H1 (cell line): Measurements from ENCODE around the gene FBXO46. TPM values are rescaled to one million over a fixed set of nuclear protein-coding genes. Genes with fewer than 3 reads are reported as not detected.

Source experiments
- BRCA1 ChIP-seq: IDR thresholded peaks from 2 replicates; pipeline ENCODE4 v1.6.1; 2012; ENCODE audit warnings: low read depth, low read length, improper control_type of control experiment
- CEBPB ChIP-seq: IDR thresholded peaks from 2 replicates; pipeline ENCODE4 v1.6.1; 2012; ENCODE audit warnings: low read depth, low read length
- CHD2 ChIP-seq: IDR thresholded peaks from 2 replicates; pipeline ENCODE4 v1.6.1; 2012; ENCODE audit warnings: low read length, improper control_type of control experiment
- CTBP2 ChIP-seq: IDR thresholded peaks from 2 replicates; pipeline ENCODE4 v1.7.0; 2011; ENCODE audit warnings: borderline replicate concordance, mild to moderate bottlenecking, moderate library complexity, mixed read lengths, low read length; ENCODE audit not compliant: insufficient read depth, insufficient read length
- EP300 ChIP-seq, 2 experiments: IDR thresholded peaks; 1 replicate in 1 of 2; 2 replicates in 1 of 2; pipeline ENCODE4 v1.6.1; 2011 to 2012; ENCODE audit warnings: low read depth in 2 of 2, low read length in 2 of 2, mild to moderate bottlenecking in 2 of 2, borderline replicate concordance in 1 of 2, inconsistent platforms in 1 of 2, moderate library complexity in 1 of 2
- FOSL1 ChIP-seq: IDR thresholded peaks from 2 replicates; pipeline ENCODE4 v1.6.1; 2011; ENCODE audit warnings: mild to moderate bottlenecking, low read depth, low read length, moderate library complexity; ENCODE audit not compliant: insufficient read depth
- GABPA ChIP-seq: IDR thresholded peaks from 2 replicates; pipeline ENCODE4 v1.6.1; 2011; ENCODE audit warnings: mild to moderate bottlenecking, low read length, moderate library complexity, borderline replicate concordance; ENCODE audit not compliant: insufficient read depth
- GTF2F1 ChIP-seq: IDR thresholded peaks from 2 replicates; pipeline ENCODE4 v1.6.1; 2012; ENCODE audit warnings: low read depth, low read length, improper control_type of control experiment, borderline replicate concordance
- HDAC2 ChIP-seq, 2 experiments: fragments of 300-600 bp in 1 of 2; sonication (generic) in 1 of 2; IDR thresholded peaks; 2 replicates each; pipeline ENCODE4 v1.6.1; 2011 to 2012; ENCODE audit warnings: low read depth in 2 of 2, low read length in 2 of 2, mild to moderate bottlenecking in 2 of 2, moderate library complexity in 2 of 2, borderline replicate concordance in 1 of 2, inconsistent platforms in 1 of 2
- MAFK ChIP-seq: IDR thresholded peaks from 2 replicates; pipeline ENCODE4 v1.6.1; 2012; ENCODE audit warnings: low read depth, mild to moderate bottlenecking, improper control_type of control experiment, low read length
- NANOG ChIP-seq: IDR thresholded peaks from 2 replicates; pipeline ENCODE4 v1.6.1; 2011; ENCODE audit warnings: low read length, low read depth, mild to moderate bottlenecking, inconsistent platforms; ENCODE audit not compliant: insufficient read depth, poor library complexity, severe bottlenecking
- PHF8 ChIP-seq: fragments of 200-600 bp; sonication (generic); conservative IDR thresholded peaks from 2 replicates; pipeline ENCODE4 v1.7.1; 2012; ENCODE audit warnings: low read depth, mild to moderate bottlenecking, inconsistent platforms, low read length, moderate library complexity
- SP1 ChIP-seq: IDR thresholded peaks from 2 replicates; pipeline ENCODE4 v1.6.1; 2011; ENCODE audit warnings: low read depth, low read length
- SUZ12 ChIP-seq: fragments of 200-600 bp; sonication (generic); IDR thresholded peaks from 2 replicates; pipeline ENCODE4 v1.6.1; 2012; ENCODE audit warnings: mild to moderate bottlenecking, inconsistent platforms, low read length, moderate library complexity, mixed read lengths
- TAF7 ChIP-seq: optimal IDR thresholded peaks from 2 replicates; pipeline ENCODE3; 2011; ENCODE audit warnings: low read depth, mild to moderate bottlenecking, inconsistent platforms, low read length, moderate library complexity, borderline replicate concordance
- TCF12 ChIP-seq: IDR thresholded peaks from 2 replicates; pipeline ENCODE4 v1.6.1; 2011; ENCODE audit warnings: low read depth, mild to moderate bottlenecking, low read length
- TEAD4 ChIP-seq: IDR thresholded peaks from 2 replicates; pipeline ENCODE4 v1.6.1; 2012; ENCODE audit warnings: low read depth, low read length, inconsistent platforms, mixed read lengths
- ZNF274 ChIP-seq: IDR thresholded peaks from 2 replicates; pipeline ENCODE4 v1.7.0; 2012; ENCODE audit warnings: low read length, borderline replicate concordance; ENCODE audit errors: extremely low read depth
- polyA plus RNA-seq, 7 experiments: library from polyadenylated mRNA; depleted of rRNA in 3 of 7; stranded (reverse) in 5 of 7; unstranded in 2 of 7; fragments of >200 nt in 5 of 7; fragments of 200-250 nt in 2 of 7; gene quantifications; 1 replicate in 5 of 7; 2 replicates in 1 of 7; 4 replicates in 1 of 7; pipeline versions ENCODE4 v1.2.1 to v1.2.3, GENCODE V29; 2011 to 2013; ENCODE audit warnings: missing spikeins in 2 of 7, mixed read lengths in 2 of 7
- total RNA-seq: library from RNA; stranded (reverse); fragmentation: NEBNext Ultra II Directional; extraction: Animal tissue kit (Norgen Biotek cat#: 25700); gene quantifications from 2 replicates; pipeline ENCODE4 v1.2.1, GENCODE V29; 2021
- TF ChIP-seq, protein P1 (sequence below): IDR thresholded peaks from 2 replicates; pipeline ENCODE4 v1.6.1; 2012; ENCODE audit warnings: inconsistent platforms
- TF ChIP-seq, protein P2 (sequence below): IDR thresholded peaks from 2 replicates; pipeline ENCODE4 v1.6.1; 2012; ENCODE audit warnings: low read length, inconsistent platforms

FBXO46 gene
- total and polyA plus RNA-seq, 2 of the 8 experiments (the other 6 are each of a cell fraction or from before 2014, with no cell fraction given) = 11.2 to 38.9 TPM

DNA sequence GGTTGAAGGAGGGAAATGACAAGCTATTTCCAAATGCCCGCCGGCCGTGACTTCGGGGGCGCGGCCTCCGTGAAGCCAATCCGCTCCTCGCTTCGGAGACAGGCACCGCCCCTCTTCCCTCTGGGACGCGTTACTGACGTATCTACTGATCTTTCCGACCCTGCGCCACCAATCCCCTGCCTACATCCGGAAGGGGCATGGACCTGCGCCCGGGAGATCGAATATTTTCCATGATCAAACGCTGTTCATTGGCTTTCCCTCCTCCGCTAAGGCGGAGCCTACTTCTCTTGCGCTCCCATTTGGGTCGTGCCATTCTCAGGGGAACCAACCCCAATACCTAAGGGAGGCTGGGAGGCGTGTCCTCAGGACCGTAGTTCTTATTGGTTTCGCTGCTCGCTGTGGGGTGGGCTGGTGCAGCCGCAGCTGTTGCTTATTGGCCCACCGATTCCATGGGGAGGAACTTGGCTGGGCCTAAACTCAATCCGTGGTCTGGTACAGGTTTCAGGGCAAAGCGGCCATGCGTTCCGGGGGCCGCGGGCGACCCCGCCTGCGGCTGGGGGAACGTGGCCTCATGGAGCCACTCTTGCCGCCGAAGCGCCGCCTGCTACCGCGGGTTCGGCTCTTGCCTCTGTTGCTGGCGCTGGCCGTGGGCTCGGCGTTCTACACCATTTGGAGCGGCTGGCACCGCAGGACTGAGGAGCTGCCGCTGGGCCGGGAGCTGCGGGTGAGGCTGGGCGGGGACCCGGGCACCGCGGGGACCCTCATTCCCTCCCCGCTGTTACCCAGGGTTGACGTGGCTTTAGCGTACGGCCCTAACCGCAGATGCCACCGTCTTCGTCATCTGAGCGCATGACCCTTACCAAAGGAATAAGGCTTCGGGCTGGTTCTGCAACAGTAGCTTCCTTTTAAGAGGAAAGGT is 38.2 kb downstream of the FBXO46 start, which contains the start of gene QPCTL (continued):
- TF ChIP-seq NANOG (no peak), EP300 (IDR thresholded peaks at IDR 0.05; ENCODE audit: borderline replicate concordance in 1 of 2, low read depth in 2 of 2, low read length in 2 of 2) (no peak), MAFK (no peak), TEAD4 (no peak), PHF8 (peak; percentile 91), TAF7 (peak; percentile 53), CHD2 (no peak), GABPA (no peak), HDAC2 (IDR thresholded peaks at IDR 0.05; ENCODE audit: borderline replicate concordance in 1 of 2, low read depth in 2 of 2, low read length in 2 of 2) (0 out of 4 replicates have a peak, but pooled peaks of 1 of the 2 experiments have one; percentile 50), SUZ12 (no peak), CTBP2 (no peak), FOSL1 (no peak), GTF2F1 (0 out of 2 replicates have a peak, but pooled peaks have one; percentile 6), BRCA1 (no peak), SP1 (peak; percentile 88; the same call in 1 of the 2 replicates), CEBPB (0 out of 2 replicates have a peak, but pooled peaks have one; percentile 0), TCF12 (no peak), ZNF274 (no peak)
- TF ChIP-seq, protein P1, sequence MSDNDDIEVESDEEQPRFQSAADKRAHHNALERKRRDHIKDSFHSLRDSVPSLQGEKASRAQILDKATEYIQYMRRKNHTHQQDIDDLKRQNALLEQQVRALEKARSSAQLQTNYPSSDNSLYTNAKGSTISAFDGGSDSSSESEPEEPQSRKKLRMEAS = peak; percentile 78
- TF ChIP-seq, protein P2, sequence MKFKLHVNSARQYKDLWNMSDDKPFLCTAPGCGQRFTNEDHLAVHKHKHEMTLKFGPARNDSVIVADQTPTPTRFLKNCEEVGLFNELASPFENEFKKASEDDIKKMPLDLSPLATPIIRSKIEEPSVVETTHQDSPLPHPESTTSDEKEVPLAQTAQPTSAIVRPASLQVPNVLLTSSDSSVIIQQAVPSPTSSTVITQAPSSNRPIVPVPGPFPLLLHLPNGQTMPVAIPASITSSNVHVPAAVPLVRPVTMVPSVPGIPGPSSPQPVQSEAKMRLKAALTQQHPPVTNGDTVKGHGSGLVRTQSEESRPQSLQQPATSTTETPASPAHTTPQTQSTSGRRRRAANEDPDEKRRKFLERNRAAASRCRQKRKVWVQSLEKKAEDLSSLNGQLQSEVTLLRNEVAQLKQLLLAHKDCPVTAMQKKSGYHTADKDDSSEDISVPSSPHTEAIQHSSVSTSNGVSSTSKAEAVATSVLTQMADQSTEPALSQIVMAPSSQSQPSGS = 0 out of 2 replicates have a peak, but pooled peaks have one; percentile 6
